Osteoblast (primary cell): ENCODE measurements around the gene DUSP6. TPM values are rescaled to one million over a fixed set of nuclear protein-coding genes. Genes with fewer than 3 reads are reported as not detected.

Source experiments
- DNase-seq: peaks from one replicate; pipeline ENCODE4 v3.0.0; 2011; ENCODE audit warnings: low spot score, mixed read lengths; ENCODE audit not compliant: insufficient read length; ENCODE audit errors: missing footprints
- H2AFZ ChIP-seq: 2 replicates; pipeline ENCODE4 v1.6.0; 2011; ENCODE audit warnings: mild to moderate bottlenecking, low read length
- H3K27ac ChIP-seq: 2 replicates; pipeline ENCODE4 v1.5.1; 2011; ENCODE audit warnings: mild to moderate bottlenecking, low read depth, low read length, moderate library complexity
- H3K27me3 ChIP-seq: 2 replicates; pipeline ENCODE4 v1.6.0; 2012; ENCODE audit warnings: mild to moderate bottlenecking, control low read depth, inconsistent platforms, low read length, moderate library complexity; ENCODE audit not compliant: insufficient read depth
- H3K36me3 ChIP-seq: 2 replicates; pipeline ENCODE4 v1.5.1; 2011; ENCODE audit warnings: mild to moderate bottlenecking, low read length, control low read depth, moderate library complexity; ENCODE audit not compliant: insufficient read depth
- H3K4me1 ChIP-seq: 2 replicates; pipeline ENCODE4 v1.5.1; 2011; ENCODE audit warnings: mild to moderate bottlenecking, low read length, control low read depth, moderate library complexity; ENCODE audit not compliant: insufficient read depth
- H3K4me2 ChIP-seq: 2 replicates; pipeline ENCODE4 v1.6.0; 2011; ENCODE audit warnings: mild to moderate bottlenecking, low read length; ENCODE audit not compliant: insufficient read depth
- H3K4me3 ChIP-seq: fragments of 200-600 bp; sonication (generic); 3 replicates; pipeline ENCODE4 v1.5.1; 2012; ENCODE audit warnings: mild to moderate bottlenecking, low read length, inconsistent platforms; ENCODE audit not compliant: insufficient read depth
- H3K79me2 ChIP-seq: 2 replicates; pipeline ENCODE4 v1.6.0; 2012; ENCODE audit warnings: mild to moderate bottlenecking, low read length, control low read depth, inconsistent platforms; ENCODE audit not compliant: insufficient read depth
- H3K9me3 ChIP-seq: 2 replicates; pipeline ENCODE4 v1.5.1; 2011; ENCODE audit warnings: low read depth, low read length, control low read depth
- H4K20me1 ChIP-seq: 2 replicates; pipeline ENCODE4 v1.6.0; 2012; ENCODE audit warnings: mild to moderate bottlenecking, low read length, control low read depth; ENCODE audit not compliant: insufficient read depth
- CTCF ChIP-seq: IDR thresholded peaks from 2 replicates; pipeline ENCODE4 v1.5.1; 2011; ENCODE audit warnings: mild to moderate bottlenecking, low read depth, low read length, moderate library complexity; ENCODE audit errors: extremely low read depth
- total RNA-seq: library from RNA; depleted of rRNA; stranded (reverse); fragments of >200 nt; gene quantifications from 2 replicates; pipeline ENCODE4 v1.2.3, GENCODE V29; 2012

DUSP6 gene
- total RNA-seq, 1 donor: 30.0 TPM

GRCh38 chr12:89376844-89377243, 24.5 kb upstream of the DUSP6 start:
- no peaks in the 10 kb centered on the region for H3K27me3 ChIP-seq
- no peaks in the 10 kb centered on the region for H3K36me3 ChIP-seq
- H3K9me3 ChIP-seq: no peaks in the 10 kb centered on the region
- peaks cover 39% of the 10 kb centered on the region for H3K4me1 ChIP-seq
- no peak overlapping the region for H2AFZ ChIP-seq
- H3K4me2 ChIP-seq: no peak overlapping the region
- DNase-seq: no peak
- no peaks in the 10 kb centered on the region for H4K20me1 ChIP-seq
- TF ChIP-seq CTCF: no peak
- H3K4me3 ChIP-seq: no peak overlapping the region
- no peaks in the 10 kb centered on the region for H3K79me2 ChIP-seq
- H3K27ac ChIP-seq: no peak overlapping the region

- Histone ChIP-seq H3K4me2 (no peak overlapping the region), H4K20me1 (no peaks in the 10 kb centered on the region), H3K27me3 (no peaks in the 10 kb centered on the region), H3K4me3 (no peak overlapping the region), H3K36me3 (no peaks in the 10 kb centered on the region), H3K27ac (peak overlapping the region; percentile 87), H3K9me3 (no peaks in the 10 kb centered on the region), H2AFZ (no peak overlapping the region), H3K4me1 (peaks cover 42% of the 10 kb centered on the region), H3K79me2 (no peaks in the 10 kb centered on the region)
- TF ChIP-seq CTCF: no peak
- DNase-seq: no peak
Measured at GRCh38 chr12:89376202-89376529, 23.9 kb upstream of the DUSP6 start.

- no peaks in the 10 kb centered on the region for H3K27me3 ChIP-seq
- TF ChIP-seq CTCF: no peak
- peaks cover 52% of the 10 kb centered on the region for H3K4me1 ChIP-seq
- DNase-seq: peak; percentile 93
- H4K20me1 ChIP-seq: no peaks in the 10 kb centered on the region
- no peak overlapping the region for H2AFZ ChIP-seq
- no peaks in the 10 kb centered on the region for H3K79me2 ChIP-seq
- H3K4me2 ChIP-seq: peak overlapping the region; percentile 21
- H3K4me3 ChIP-seq: no peak overlapping the region
- H3K36me3 ChIP-seq: no peaks in the 10 kb centered on the region
- H3K9me3 ChIP-seq: no peaks in the 10 kb centered on the region
- H3K27ac ChIP-seq: peak overlapping the region; percentile 77
Measured at GRCh38 chr12:89373763-89374572, 21.7 kb upstream of the DUSP6 start.

- Histone ChIP-seq H3K9me3 (no peaks in the 10 kb centered on the region), H3K36me3 (no peaks in the 10 kb centered on the region), H3K27me3 (no peaks in the 10 kb centered on the region), H3K27ac (peak overlapping the region; percentile 77), H3K79me2 (no peaks in the 10 kb centered on the region), H3K4me3 (no peak overlapping the region), H2AFZ (no peak overlapping the region), H3K4me2 (no peak overlapping the region), H4K20me1 (no peaks in the 10 kb centered on the region), H3K4me1 (peaks cover 52% of the 10 kb centered on the region)
- no peak for TF ChIP-seq CTCF
- DNase-seq: no peak
Measured at GRCh38 chr12:89372584-89373370, 20.5 kb upstream of the DUSP6 start.
